PFSK-1 (cell line): ENCODE measurements around the gene HTN3.
"Not testable (repeated sequence)": the region's sequence is repeated elsewhere in the genome, so short reads cannot be mapped to it uniquely, and the experiment has no call there.

ENCODE experiments used
- FOXP2 ChIP-seq: optimal IDR thresholded peaks from 2 replicates; pipeline ENCODE3; 2011; ENCODE audit warnings: borderline replicate concordance, control low read depth, inconsistent platforms; ENCODE audit not compliant: insufficient read depth; ENCODE audit errors: extremely low read length, extremely low read depth
- POLR2AphosphoS5 ChIP-seq: IDR thresholded peaks from 2 replicates; pipeline ENCODE4 v1.6.1; 2012; ENCODE audit warnings: low read depth, mild to moderate bottlenecking, control low read depth, low read length, moderate library complexity
- SIN3A ChIP-seq: IDR thresholded peaks from 2 replicates; pipeline ENCODE4 v1.6.1; 2012; ENCODE audit warnings: mild to moderate bottlenecking, low read length, moderate library complexity, borderline replicate concordance; ENCODE audit not compliant: insufficient read depth
- TAF1 ChIP-seq: IDR thresholded peaks from 2 replicates; pipeline ENCODE4 v1.6.1; 2012; ENCODE audit warnings: low read length, control low read depth, borderline replicate concordance; ENCODE audit not compliant: insufficient read depth
- TF ChIP-seq, protein P1 (sequence below), 2 experiments: IDR thresholded peaks; 2 replicates each; pipeline versions ENCODE4 v1.6.1 to v1.8.0; 2011 to 2012; ENCODE audit warnings: low read depth in 2 of 2, low read length in 2 of 2, control low read depth in 1 of 2, inconsistent platforms in 1 of 2, mild to moderate bottlenecking in 1 of 2, moderate library complexity in 1 of 2; ENCODE audit not compliant: insufficient read depth in 1 of 2

HTN3 gene

GRCh38 chr4:70023218-70023617 lies 5.0 kb upstream of the HTN3 start:
- TF ChIP-seq POLR2AphosphoS5: no peak
- TF ChIP-seq, protein P1, sequence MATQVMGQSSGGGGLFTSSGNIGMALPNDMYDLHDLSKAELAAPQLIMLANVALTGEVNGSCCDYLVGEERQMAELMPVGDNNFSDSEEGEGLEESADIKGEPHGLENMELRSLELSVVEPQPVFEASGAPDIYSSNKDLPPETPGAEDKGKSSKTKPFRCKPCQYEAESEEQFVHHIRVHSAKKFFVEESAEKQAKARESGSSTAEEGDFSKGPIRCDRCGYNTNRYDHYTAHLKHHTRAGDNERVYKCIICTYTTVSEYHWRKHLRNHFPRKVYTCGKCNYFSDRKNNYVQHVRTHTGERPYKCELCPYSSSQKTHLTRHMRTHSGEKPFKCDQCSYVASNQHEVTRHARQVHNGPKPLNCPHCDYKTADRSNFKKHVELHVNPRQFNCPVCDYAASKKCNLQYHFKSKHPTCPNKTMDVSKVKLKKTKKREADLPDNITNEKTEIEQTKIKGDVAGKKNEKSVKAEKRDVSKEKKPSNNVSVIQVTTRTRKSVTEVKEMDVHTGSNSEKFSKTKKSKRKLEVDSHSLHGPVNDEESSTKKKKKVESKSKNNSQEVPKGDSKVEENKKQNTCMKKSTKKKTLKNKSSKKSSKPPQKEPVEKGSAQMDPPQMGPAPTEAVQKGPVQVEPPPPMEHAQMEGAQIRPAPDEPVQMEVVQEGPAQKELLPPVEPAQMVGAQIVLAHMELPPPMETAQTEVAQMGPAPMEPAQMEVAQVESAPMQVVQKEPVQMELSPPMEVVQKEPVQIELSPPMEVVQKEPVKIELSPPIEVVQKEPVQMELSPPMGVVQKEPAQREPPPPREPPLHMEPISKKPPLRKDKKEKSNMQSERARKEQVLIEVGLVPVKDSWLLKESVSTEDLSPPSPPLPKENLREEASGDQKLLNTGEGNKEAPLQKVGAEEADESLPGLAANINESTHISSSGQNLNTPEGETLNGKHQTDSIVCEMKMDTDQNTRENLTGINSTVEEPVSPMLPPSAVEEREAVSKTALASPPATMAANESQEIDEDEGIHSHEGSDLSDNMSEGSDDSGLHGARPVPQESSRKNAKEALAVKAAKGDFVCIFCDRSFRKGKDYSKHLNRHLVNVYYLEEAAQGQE (IDR thresholded peaks at IDR 0.05; ENCODE audit: insufficient read depth in 1 of 2, low read depth in 2 of 2, low read length in 2 of 2): no peak
- no peak for TF ChIP-seq FOXP2

- TF ChIP-seq TAF1 (no peak), POLR2AphosphoS5 (no peak), SIN3A (no peak), FOXP2 (no peak)
- TF ChIP-seq, protein P1 (IDR thresholded peaks at IDR 0.05; ENCODE audit: insufficient read depth in 1 of 2, low read depth in 2 of 2, low read length in 2 of 2): no peak
Measured at GRCh38 chr4:70027011-70027410, 1.2 kb upstream of the HTN3 start.

- TF ChIP-seq POLR2AphosphoS5 (no peak), SIN3A (no peak), TAF1 (no peak), FOXP2 (no peak)
- TF ChIP-seq, protein P1 (IDR thresholded peaks at IDR 0.05; ENCODE audit: insufficient read depth in 1 of 2, low read depth in 2 of 2, low read length in 2 of 2): no peak
Measured at GRCh38 chr4:70041652-70042286, 13.5 kb downstream of the HTN3 start.

- not testable (repeated sequence) for TF ChIP-seq TAF1, POLR2AphosphoS5, FOXP2
Measured at GRCh38 chr4:70050138-70050537, 21.9 kb downstream of the HTN3 start, which contains the start of gene HTN1. Gene HTN1, plus strand, starts transcription at chr4:70050438. Its CDS starts 2,639 bp downstream, at chr4:70053077.

GRCh38 chr4:70057651-70058050 lies 29.4 kb downstream of the HTN3 start:
- TF ChIP-seq SIN3A (no peak), POLR2AphosphoS5 (no peak), FOXP2 (no peak), TAF1 (no peak)
- TF ChIP-seq, protein P1 (IDR thresholded peaks at IDR 0.05; ENCODE audit: insufficient read depth in 1 of 2, low read depth in 2 of 2, low read length in 2 of 2): no peak
